NCI-H226 (cell line): ENCODE data around the gene BACH2.
"Not testable (repeated sequence)": the region's sequence is repeated elsewhere in the genome, so short reads cannot be mapped to it uniquely, and the experiment has no call there.

Experiments used
- DNase-seq: peaks from one replicate; pipeline ENCODE4 v3.0.0-alpha.2; 2015

The BACH2 gene

GRCh38 chr6:90296341-90297114, at the start of gene BACH2:
BACH2 (minus strand) TSS chr6:90296843; CDS start chr6:90008844, 287,999 bp downstream.
- peak; percentile 87 for DNase-seq

DNA sequence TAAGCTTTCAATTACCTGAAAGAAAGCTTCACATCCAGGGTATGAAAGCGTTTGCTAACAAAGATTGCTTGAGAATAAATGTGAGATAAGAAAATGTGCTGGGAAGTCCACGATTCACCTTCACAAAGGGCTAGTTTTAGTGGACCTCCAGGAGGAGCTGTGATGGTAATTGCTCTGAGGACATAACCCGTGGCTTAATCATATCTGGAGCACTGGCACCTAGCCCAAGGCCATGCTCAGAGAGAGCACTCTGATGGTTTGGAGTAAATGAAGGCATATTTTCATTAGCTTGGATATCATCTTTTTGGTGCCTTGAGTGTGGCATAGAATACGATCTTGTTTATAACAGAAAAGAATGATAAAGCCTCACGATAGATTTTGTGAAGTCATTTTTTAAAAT, 46.9 kb upstream of the BACH2 start:
- peak; percentile 52 for DNase-seq

- peak; percentile 57 for DNase-seq
Measured at GRCh38 chr6:90338409-90338808, 41.8 kb upstream of the BACH2 start.

GRCh38 chr6:90336388-90336947, 39.8 kb upstream of the BACH2 start:
- DNase-seq, result no peak

GRCh38 chr6:90333928-90334327, 37.3 kb upstream of the BACH2 start:
- no peak for DNase-seq

- DNase-seq, result not testable (repeated sequence)
Measured at GRCh38 chr6:90332978-90333543, 36.4 kb upstream of the BACH2 start.

GRCh38 chr6:90329386-90330077, 32.9 kb upstream of the BACH2 start:
- DNase-seq, result no peak

DNA sequence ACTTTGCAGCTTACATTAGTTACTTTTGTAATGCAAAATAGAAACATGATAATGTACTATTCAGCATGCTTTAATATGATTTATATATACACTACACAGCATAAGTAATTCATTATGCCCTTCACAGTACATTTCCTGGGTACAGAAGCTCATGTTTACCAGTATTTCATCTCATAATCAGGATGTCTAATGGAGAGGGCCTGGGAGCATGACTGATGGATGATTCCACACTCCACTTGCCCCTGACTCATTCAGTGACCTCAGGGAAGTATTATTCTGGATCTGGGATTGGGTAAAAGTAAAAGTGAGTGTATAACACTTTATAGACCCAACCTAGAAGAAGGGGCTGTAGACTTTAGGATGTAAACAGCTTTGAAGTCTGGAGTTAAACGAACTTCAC, 31.4 kb upstream of the BACH2 start:
- peak; percentile 77 for DNase-seq

- DNase-seq, result no peak
Measured at GRCh38 chr6:90326404-90327057, 29.9 kb upstream of the BACH2 start.

- no peak for DNase-seq
Measured at GRCh38 chr6:90323706-90324105, 27.1 kb upstream of the BACH2 start.

- no peak for DNase-seq
Measured at GRCh38 chr6:90322976-90323474, 26.4 kb upstream of the BACH2 start.

- DNase-seq, result no peak
Measured at GRCh38 chr6:90319979-90320685, 23.5 kb upstream of the BACH2 start.

DNA sequence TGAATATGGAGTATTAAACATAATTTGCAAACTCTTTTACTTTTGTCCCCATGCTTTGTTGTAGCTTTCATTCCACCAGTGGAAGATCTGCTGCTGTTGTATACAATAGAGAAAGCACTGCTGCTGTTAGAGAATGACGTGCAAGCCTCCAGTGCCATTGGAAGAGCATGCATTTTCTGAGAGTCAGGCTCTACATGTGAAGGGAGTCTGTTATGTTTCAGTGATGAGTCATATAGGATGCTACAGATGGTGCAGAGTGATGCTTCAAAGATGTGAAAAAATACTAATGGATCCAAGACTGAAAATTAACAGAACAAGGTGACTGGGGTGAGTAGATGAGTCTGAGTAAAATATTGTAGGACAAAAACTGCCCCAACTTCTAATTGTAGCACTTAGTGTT, 22.4 kb upstream of the BACH2 start:
- DNase-seq, result peak; percentile 8

DNA sequence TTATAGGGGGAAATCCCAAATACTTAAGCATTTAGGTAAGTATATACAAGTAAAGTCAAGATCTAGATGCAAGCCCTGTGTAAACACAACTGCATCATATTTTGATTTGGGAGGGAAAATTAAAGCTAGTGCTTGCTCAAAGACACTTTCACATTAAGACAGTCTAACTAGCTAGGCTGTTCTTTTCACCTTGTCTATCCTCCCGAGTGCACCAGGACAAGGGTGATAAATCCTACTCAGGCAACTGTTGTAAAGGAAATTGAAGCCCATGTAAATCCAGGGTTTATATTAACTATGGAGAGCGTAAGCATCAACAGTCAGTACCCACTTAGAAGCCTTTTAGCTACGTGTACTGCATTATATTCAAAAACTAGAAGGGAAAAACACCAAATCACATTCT, 19.3 kb upstream of the BACH2 start:
- DNase-seq, result no peak

DNA sequence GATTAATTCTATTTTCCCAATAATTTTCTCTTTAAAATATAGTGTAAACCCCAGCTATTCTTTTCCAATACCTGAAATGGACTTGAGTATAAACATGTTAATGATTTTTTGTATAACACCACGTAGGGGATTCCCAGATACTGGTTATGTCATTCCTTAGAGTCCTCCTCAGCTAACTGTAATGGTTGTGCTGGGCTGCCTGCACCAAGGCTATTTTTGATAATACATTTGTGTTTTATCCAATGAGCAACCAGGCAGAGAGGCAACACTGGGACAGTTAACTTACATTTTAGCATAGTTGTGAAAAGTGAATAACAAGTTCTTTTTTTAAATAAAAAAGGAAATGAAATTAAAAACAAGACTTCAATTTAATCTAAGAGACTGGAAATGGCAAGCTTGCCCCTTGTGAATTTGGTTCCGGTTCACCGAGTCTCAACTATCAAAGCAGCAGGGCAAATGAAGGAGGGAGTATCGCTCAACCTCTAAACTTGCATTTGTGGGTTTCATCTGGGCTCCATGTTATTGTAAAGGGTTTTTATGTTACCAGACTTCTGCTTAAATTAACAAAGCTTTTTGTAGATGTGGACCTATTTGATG, 18.8 kb upstream of the BACH2 start:
- DNase-seq, result no peak

DNA sequence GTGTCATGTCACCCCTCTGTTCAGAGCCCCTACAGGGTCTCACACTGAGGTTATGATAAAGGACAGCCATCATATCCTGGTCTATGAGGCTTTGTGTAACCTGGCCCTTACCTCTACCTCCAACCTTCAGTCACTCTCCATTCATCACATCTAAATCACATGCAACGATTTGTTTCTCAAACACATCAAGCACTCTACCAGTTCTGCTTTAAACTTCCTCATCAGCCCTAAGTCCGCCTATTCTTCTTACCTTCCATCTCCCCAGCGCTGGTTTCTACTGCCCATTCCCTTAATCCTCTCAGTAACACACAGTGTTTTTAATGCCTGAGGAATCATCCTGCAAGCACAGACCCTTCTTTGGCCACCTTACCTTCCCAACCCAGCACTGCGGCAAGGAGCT, 17.9 kb upstream of the BACH2 start:
- no peak for DNase-seq

GRCh38 chr6:90311569-90311968, 14.9 kb upstream of the BACH2 start:
- no peak for DNase-seq

DNA sequence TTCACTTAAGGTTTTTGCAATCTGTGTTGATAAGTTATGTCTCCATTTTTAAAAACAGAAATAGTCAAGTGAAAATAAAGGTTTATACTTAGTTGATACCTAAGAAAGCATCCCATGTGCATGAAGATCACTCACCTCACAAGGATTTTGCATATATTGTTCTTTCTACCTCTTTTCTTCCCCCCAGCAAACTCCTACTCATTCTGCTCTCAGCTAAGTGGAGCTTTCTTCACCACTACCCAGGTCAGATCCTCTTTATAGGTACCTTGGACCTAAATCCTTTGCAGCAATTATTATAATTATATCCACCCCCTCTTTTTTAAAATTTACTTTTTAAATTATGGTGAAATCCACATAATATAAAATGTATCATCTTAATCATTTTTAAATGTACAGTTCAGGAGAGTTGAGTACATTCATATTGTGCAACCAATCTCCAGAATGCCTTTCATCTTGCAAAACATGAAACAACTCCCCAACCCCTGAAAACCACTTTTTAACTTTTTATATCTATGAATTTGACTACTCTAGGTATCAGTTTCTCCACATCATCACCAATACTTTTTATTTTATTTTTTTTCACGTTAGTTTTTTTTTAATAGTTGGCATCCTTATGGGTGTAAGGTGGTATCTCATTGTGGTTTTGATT, 9.3 kb upstream of the BACH2 start:
- no peak for DNase-seq

DNA sequence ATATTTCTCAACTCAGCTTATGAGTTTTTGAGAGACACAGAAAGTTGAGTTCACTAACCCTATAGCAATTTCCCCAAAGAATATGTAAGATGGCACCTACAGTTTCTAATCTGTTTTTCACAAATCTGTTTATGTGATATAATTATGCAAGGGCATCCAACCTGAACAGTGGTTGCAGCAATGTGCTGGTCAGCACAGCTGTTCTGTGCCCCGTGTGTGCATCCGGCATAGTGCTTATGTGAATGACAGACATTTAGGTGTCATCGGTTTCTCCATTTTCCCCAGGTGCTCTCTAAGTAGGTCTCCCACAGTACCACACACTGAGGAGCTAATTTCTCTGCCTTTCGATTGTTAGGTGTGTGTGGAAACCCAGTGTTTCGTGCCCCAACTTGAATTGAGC, 7.7 kb upstream of the BACH2 start:
- no peak for DNase-seq

GRCh38 chr6:90303039-90303438, 6.4 kb upstream of the BACH2 start:
- DNase-seq, result no peak

DNA sequence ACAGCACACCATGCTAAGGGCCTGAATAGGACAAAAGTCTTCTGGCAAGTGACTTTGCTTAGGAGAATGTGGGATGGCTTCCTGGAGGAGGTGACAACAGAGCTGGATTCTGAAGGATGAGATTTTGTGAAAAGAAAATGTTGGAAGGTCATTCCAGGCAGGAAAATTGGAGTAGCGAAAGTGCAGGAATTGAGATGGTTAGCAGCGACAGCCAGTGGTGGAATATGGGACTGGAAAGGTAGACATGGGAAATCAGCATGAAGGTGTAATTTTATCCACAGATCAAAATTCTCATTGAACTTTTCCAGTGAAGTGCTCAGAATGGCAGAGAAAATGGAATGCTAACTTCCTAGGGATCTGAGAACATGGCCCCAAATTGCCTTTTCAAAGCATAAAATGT, 5.7 kb upstream of the BACH2 start:
- no peak for DNase-seq
